ENCODE results near the gene EFHD2.
"Not testable (repeated sequence)": the region's sequence is repeated elsewhere in the genome, so short reads cannot be mapped to it uniquely, and the experiment has no call there.

The EFHD2 gene

DNA sequence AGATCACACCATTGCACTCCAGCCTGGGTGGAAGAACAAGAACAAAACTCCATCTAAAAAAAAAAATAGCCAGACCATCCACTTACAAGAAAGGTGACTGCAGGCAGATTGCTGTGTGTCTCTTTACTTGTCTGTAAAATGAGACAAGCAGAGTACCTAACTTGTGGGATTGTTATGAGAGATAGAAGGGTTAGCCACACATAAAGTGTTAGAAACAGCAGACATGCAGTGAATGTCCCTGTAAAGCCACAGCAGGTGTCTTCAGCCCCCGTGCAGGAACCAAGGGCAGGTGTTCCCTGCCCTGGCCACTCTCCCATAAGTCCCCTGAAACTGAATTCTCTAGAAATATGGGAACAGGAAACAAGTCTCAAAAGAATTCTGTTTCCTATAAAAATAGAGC, 40.8 kb upstream of the EFHD2 start:
- DNase-seq, result no peak

DNA sequence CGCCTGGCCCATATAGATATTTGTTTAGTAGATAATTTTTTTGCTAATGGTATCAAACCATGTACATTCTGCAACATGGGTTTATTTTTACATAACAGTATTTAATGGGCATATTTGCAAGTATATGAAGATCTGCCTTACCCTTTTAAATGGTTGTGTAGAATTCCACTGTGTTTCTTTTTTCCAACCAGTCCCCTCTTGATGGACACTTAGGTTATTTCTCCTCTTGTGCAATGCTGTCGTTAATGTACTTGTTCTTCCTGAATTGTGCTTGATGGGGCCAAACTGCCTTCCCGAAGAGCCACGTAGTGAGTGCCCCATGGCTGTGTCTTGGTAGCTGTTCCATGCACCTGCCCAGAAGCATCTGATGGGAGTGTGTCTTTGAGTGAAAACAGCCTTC, 39.4 kb upstream of the EFHD2 start:
- Histone ChIP-seq H3K27ac (no peak overlapping the region), H3K27me3 (replicated peaks) (no peaks in the 10 kb centered on the region), H3K4me3 (ENCODE audit: low read depth, low read length) (no peak overlapping the region), H3K36me3 (replicated peaks) (no peaks in the 10 kb centered on the region)
- in situ Hi-C loops (cut with HindIII; ENCODE audit: low pct_ligation_motif_present, low sequenced_read_pairs), result no loop called here
- DNase-seq, result no peak
- TF ChIP-seq, protein P1, sequence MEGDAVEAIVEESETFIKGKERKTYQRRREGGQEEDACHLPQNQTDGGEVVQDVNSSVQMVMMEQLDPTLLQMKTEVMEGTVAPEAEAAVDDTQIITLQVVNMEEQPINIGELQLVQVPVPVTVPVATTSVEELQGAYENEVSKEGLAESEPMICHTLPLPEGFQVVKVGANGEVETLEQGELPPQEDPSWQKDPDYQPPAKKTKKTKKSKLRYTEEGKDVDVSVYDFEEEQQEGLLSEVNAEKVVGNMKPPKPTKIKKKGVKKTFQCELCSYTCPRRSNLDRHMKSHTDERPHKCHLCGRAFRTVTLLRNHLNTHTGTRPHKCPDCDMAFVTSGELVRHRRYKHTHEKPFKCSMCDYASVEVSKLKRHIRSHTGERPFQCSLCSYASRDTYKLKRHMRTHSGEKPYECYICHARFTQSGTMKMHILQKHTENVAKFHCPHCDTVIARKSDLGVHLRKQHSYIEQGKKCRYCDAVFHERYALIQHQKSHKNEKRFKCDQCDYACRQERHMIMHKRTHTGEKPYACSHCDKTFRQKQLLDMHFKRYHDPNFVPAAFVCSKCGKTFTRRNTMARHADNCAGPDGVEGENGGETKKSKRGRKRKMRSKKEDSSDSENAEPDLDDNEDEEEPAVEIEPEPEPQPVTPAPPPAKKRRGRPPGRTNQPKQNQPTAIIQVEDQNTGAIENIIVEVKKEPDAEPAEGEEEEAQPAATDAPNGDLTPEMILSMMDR (IDR thresholded peaks at IDR 0.05; ENCODE audit: low read depth, low read length, missing control alignments), result no peak

More for the DNA sequence above, 40.8 kb upstream of the EFHD2 start:
- TF ChIP-seq, protein P1 (IDR thresholded peaks at IDR 0.05; ENCODE audit: low read depth, low read length, missing control alignments), result no peak
- in situ Hi-C loops (cut with HindIII; ENCODE audit: low pct_ligation_motif_present, low sequenced_read_pairs), result no loop called here
- H3K27ac ChIP-seq, result no peak overlapping the region
- no peaks in the 10 kb centered on the region for H3K27me3 ChIP-seq (replicated peaks)
- H3K4me3 ChIP-seq (ENCODE audit: low read depth, low read length), result no peak overlapping the region
- H3K36me3 ChIP-seq (replicated peaks), result no peaks in the 10 kb centered on the region

GRCh38 chr1:15370781-15371520, 38.7 kb upstream of the EFHD2 start:
- no peaks in the 10 kb centered on the region for H3K27me3 ChIP-seq (replicated peaks)
- no peak overlapping the region for H3K27ac ChIP-seq
- in situ Hi-C loops (cut with HindIII; ENCODE audit: low pct_ligation_motif_present, low sequenced_read_pairs), result no loop called here
- DNase-seq, result no peak
- H3K36me3 ChIP-seq (replicated peaks), result no peaks in the 10 kb centered on the region
- TF ChIP-seq, protein P1 (IDR thresholded peaks at IDR 0.05; ENCODE audit: low read depth, low read length, missing control alignments), result no peak
- H3K4me3 ChIP-seq (ENCODE audit: low read depth, low read length), result no peak overlapping the region

- H3K36me3 ChIP-seq (replicated peaks), result no peaks in the 10 kb centered on the region
- TF ChIP-seq, protein P1 (IDR thresholded peaks at IDR 0.05; ENCODE audit: low read depth, low read length, missing control alignments), result no peak
- DNase-seq, result no peak
- no peaks in the 10 kb centered on the region for H3K27me3 ChIP-seq (replicated peaks)
- no peak overlapping the region for H3K4me3 ChIP-seq (ENCODE audit: low read depth, low read length)
- H3K27ac ChIP-seq, result no peak overlapping the region
- in situ Hi-C loops (cut with HindIII; ENCODE audit: low pct_ligation_motif_present, low sequenced_read_pairs), result no loop called here
These were observed 37.8 kb upstream of the EFHD2 start for GRCh38 chr1:15371610-15372545.

- Histone ChIP-seq H3K36me3 (replicated peaks) (no peaks in the 10 kb centered on the region), H3K27ac (no peak overlapping the region), H3K4me3 (ENCODE audit: low read depth, low read length) (no peak overlapping the region), H3K27me3 (replicated peaks) (no peaks in the 10 kb centered on the region)
- DNase-seq, result no peak
- in situ Hi-C loops (cut with HindIII; ENCODE audit: low pct_ligation_motif_present, low sequenced_read_pairs), result no loop called here
- TF ChIP-seq, protein P1 (IDR thresholded peaks at IDR 0.05; ENCODE audit: low read depth, low read length, missing control alignments), result no peak
These were observed 31.0 kb upstream of the EFHD2 start for GRCh38 chr1:15378729-15379128.

DNA sequence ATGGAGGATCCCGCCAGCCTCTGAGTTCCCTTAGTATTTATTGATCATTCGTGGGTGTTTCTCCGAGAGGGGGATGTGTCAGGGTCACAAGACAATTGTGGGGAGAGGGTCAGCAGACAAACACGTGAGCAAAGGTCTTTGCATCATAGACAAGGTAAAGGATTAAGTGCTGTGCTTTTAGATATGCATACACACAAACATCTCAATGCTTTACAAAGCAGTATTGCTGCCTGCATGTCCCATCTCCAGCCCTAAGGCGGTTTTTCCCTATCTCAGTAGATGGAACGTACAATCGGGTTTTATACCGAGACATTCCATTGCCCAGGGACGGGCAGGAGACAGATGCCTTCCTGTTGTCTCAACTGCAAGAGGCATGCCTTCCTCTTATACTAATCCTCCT, 30.5 kb upstream of the EFHD2 start:
- H3K27me3 ChIP-seq (replicated peaks); H3K36me3 ChIP-seq (replicated peaks); DNase-seq; H3K4me3 ChIP-seq (ENCODE audit: low read depth, low read length); in situ Hi-C loops (cut with HindIII; ENCODE audit: low pct_ligation_motif_present, low sequenced_read_pairs); H3K27ac ChIP-seq: not testable (repeated sequence)

Data from brain microvascular endothelial cell (primary cell).